Esophagus muscularis mucosa (tissue), 4 donors: ENCODE results near the gene USP20. TPM values are rescaled to one million over a fixed set of nuclear protein-coding genes. Genes with fewer than 3 reads are reported as not detected.

Experiments used
- DNase-seq: peaks from one replicate; pipeline ENCODE4 v3.0.0-alpha.2; 2017; ENCODE audit errors: extremely low spot score
- H3K27ac ChIP-seq, 4 donors: fragments of 200-600 bp; sonication (generic); replicated peaks in 1 of 4; 1 replicate in 3 of 4; 2 replicates in 1 of 4; pipeline ENCODE4 v1.5.1; 2016 to 2019; ENCODE audit warnings: mild to moderate bottlenecking in 1 of 4
- H3K27me3 ChIP-seq, 4 donors: fragments of 200-600 bp; sonication (generic); one replicate each; pipeline versions ENCODE4 v1.5.1 to v1.6.0; 2016 to 2019
- H3K36me3 ChIP-seq, 4 donors: fragments of 200-600 bp; sonication (generic); one replicate each; pipeline ENCODE4 v1.5.1; 2016 to 2019
- H3K4me1 ChIP-seq, 4 donors: fragments of 200-600 bp; sonication (generic); one replicate each; pipeline ENCODE4 v1.5.1; 2016 to 2019
- H3K4me3 ChIP-seq, 4 donors: fragments of 200-600 bp; sonication (generic); 1 replicate in 2 of 4; 2 replicates in 2 of 4; pipeline ENCODE4 v1.5.1; 2016 to 2019; ENCODE audit warnings: mild to moderate bottlenecking in 4 of 4, moderate library complexity in 1 of 4
- H3K9me3 ChIP-seq, 4 donors: fragments of 200-600 bp; sonication (generic); 1 replicate in 3 of 4; 2 replicates in 1 of 4; pipeline ENCODE4 v1.5.1; 2016 to 2019
- EP300 ChIP-seq: sonication (generic); formaldehyde crosslinking; IDR thresholded peaks from one replicate; pipeline ENCODE4 v1.6.1; 2017; ENCODE audit warnings: antibody characterized with exemption
- POLR2A ChIP-seq: fragments of 450-650 bp; IDR thresholded peaks from one replicate; pipeline ENCODE4 v1.6.1; 2017; ENCODE audit warnings: antibody characterized with exemption, moderate library complexity, mild to moderate bottlenecking, low read depth
- POLR2AphosphoS5 ChIP-seq, 2 donors: sonication (generic); formaldehyde crosslinking; IDR thresholded peaks; one replicate each; pipeline ENCODE4 v1.6.1; 2017; ENCODE audit warnings: antibody characterized with exemption in 2 of 2
- WGBS: methylation state at CpG from one replicate; pipeline ENCODE4 v1.1.5; 2018; 5-methylcytosine and 5-hydroxymethylcytosine counted together
- intact Hi-C: fragments of 100-400 bp; cut with DNase I; formaldehyde crosslinking; loops from one replicate; pipeline ENCODE4 v1.15.1; 2023
- total RNA-seq, 4 donors: library from RNA; depleted of rRNA; stranded (reverse); fragments of >200 nt; gene quantifications; one replicate each; pipeline versions ENCODE4 v1.1.0 to v1.2.1, GENCODE V29; 2016
- TF ChIP-seq, protein P1 (sequence below), 3 experiments: fragments of 200-600 bp in 2 of 3; fragments of 450-650 bp in 1 of 3; sonication (generic) in 2 of 3; IDR thresholded peaks; one replicate each; pipeline ENCODE4 v1.5.1; 2017 to 2019; ENCODE audit warnings: antibody characterized with exemption in 3 of 3, mild to moderate bottlenecking in 2 of 3, moderate library complexity in 1 of 3

The USP20 gene
- total RNA-seq, 4 donors from 2014 or later, result 31.1 to 45.3 (median 38.7) TPM

DNA sequence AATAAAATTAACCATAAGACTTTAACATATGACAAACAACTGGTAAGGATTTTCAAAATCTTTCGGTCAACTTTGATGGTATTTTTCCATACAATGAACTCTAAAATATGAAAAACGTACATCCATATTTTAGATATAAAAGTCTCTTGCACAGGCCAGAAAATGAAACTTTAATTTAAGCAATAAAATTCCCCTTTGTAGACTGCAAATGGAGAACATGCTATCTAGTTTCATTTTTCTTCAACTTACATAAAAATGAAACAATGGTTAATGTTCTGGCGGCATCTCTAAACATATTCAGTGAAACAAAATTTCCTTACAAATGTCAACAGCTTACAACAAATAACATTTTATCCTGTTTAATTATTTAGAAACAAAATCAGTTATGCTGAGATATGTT lies 84.0 kb downstream of the USP20 start:
- Histone ChIP-seq H3K4me3 (no peak overlapping the region), H3K4me1 (peaks cover 0 to 17% (median 16%) of the 10 kb centered on the region in 4 donors), H3K27me3 (no peaks in the 10 kb centered on the region), H3K9me3 (no peaks in the 10 kb centered on the region), H3K27ac (no peak overlapping the region), H3K36me3 (peaks cover 23 to 66% (median 44%) of the 10 kb centered on the region in 4 donors)
- intact Hi-C loops, result no loop called here
- DNase-seq, result no peak
- TF ChIP-seq, protein P1, sequence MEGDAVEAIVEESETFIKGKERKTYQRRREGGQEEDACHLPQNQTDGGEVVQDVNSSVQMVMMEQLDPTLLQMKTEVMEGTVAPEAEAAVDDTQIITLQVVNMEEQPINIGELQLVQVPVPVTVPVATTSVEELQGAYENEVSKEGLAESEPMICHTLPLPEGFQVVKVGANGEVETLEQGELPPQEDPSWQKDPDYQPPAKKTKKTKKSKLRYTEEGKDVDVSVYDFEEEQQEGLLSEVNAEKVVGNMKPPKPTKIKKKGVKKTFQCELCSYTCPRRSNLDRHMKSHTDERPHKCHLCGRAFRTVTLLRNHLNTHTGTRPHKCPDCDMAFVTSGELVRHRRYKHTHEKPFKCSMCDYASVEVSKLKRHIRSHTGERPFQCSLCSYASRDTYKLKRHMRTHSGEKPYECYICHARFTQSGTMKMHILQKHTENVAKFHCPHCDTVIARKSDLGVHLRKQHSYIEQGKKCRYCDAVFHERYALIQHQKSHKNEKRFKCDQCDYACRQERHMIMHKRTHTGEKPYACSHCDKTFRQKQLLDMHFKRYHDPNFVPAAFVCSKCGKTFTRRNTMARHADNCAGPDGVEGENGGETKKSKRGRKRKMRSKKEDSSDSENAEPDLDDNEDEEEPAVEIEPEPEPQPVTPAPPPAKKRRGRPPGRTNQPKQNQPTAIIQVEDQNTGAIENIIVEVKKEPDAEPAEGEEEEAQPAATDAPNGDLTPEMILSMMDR (IDR thresholded peaks at IDR 0.05), result no peak
- TF ChIP-seq EP300, result no peak
- no peak for TF ChIP-seq POLR2A
- TF ChIP-seq POLR2AphosphoS5 (IDR thresholded peaks at IDR 0.05), result no peak
- 39% methylated on average over 3 of the region's 3 CpGs for WGBS

GRCh38 chr9:129919841-129920240 lies 84.6 kb downstream of the USP20 start:
- no peak for DNase-seq
- peaks cover 29 to 71% (median 49%) of the 10 kb centered on the region in 4 donors for H3K36me3 ChIP-seq
- H3K4me1 ChIP-seq, result peaks cover 0 to 23% (median 16%) of the 10 kb centered on the region in 4 donors
- no peaks in the 10 kb centered on the region for H3K27me3 ChIP-seq
- H3K4me3 ChIP-seq, result no peak overlapping the region
- peak overlapping the region in 3 of 4 donors; percentile 15 to 28 (median 25) for H3K27ac ChIP-seq
- no peak for TF ChIP-seq POLR2A
- TF ChIP-seq, protein P1 (IDR thresholded peaks at IDR 0.05), result no peak
- 78% methylated on average over 3 of the region's 3 CpGs for WGBS
- intact Hi-C loops, result no loop called here
- no peaks in the 10 kb centered on the region for H3K9me3 ChIP-seq

GRCh38 chr9:129921905-129922304 lies 86.6 kb downstream of the USP20 start:
- 86% methylated on average over 4 of the region's 4 CpGs for whole genome bisulfite sequencing
- H3K27me3 ChIP-seq, result no peaks in the 10 kb centered on the region
- H3K4me3 ChIP-seq, result no peak overlapping the region
- peak overlapping the region in 1 of 4 donors; percentile 2 for H3K27ac ChIP-seq
- intact Hi-C loops, result no loop called here
- H3K4me1 ChIP-seq, result peaks cover 0 to 24% (median 16%) of the 10 kb centered on the region in 4 donors
- TF ChIP-seq POLR2AphosphoS5 (IDR thresholded peaks at IDR 0.05) (no peak), EP300 (no peak), POLR2A (no peak)
- TF ChIP-seq, protein P1 (IDR thresholded peaks at IDR 0.05), result no peak
- no peak for DNase-seq
- H3K9me3 ChIP-seq, result no peaks in the 10 kb centered on the region
- H3K36me3 ChIP-seq, result peaks cover 41 to 72% (median 54%) of the 10 kb centered on the region in 4 donors

GRCh38 chr9:129923589-129923988 lies 88.3 kb downstream of the USP20 start:
- Histone ChIP-seq H3K27ac (no peak overlapping the region), H3K27me3 (no peaks in the 10 kb centered on the region), H3K4me1 (peaks cover 0 to 20% (median 16%) of the 10 kb centered on the region in 4 donors), H3K9me3 (no peaks in the 10 kb centered on the region), H3K36me3 (peaks cover 52 to 82% (median 66%) of the 10 kb centered on the region in 4 donors), H3K4me3 (no peak overlapping the region)
- DNase-seq, result no peak
- no peak for TF ChIP-seq POLR2A
- TF ChIP-seq EP300, result no peak
- no peak for TF ChIP-seq POLR2AphosphoS5 (IDR thresholded peaks at IDR 0.05)
- TF ChIP-seq, protein P1 (IDR thresholded peaks at IDR 0.05), result no peak
- intact Hi-C loops, result no loop called here
- 80% methylated on average over 6 of the region's 6 CpGs for WGBS
